Calu3 (cell line): Measurements from ENCODE around the gene RUVBL1. TPM values are rescaled to one million over a fixed set of nuclear protein-coding genes. Genes with fewer than 3 reads are reported as not detected.

ENCODE experiments used
- BruUV-seq: library from RNA; stranded (reverse); fragments of 400-500 nt; replicated peaks from 2 replicates; lab custom pipeline; 2021; lab: Mats Ljungman, UMichigan
- CTCF ChIA-PET: fragments of 300-600 bp; sonication (Branson Sonifier 250); formaldehyde crosslinking; loops from one replicate; lab custom pipeline; 2022; ENCODE audit warnings: antibody characterized with exemption; lab: Charles Lee
- DNase-seq: peaks from one replicate; pipeline ENCODE4 v3.0.0; 2022
- H3K27ac Mint-ChIP-seq: one replicate; pipeline ENCODE4 v1.8.0; 2022; ENCODE audit warnings: mixed read lengths; ENCODE audit not compliant: unreplicated experiment
- H3K27me3 Mint-ChIP-seq: one replicate; pipeline ENCODE4 v1.8.0; 2022; ENCODE audit warnings: mixed read lengths; ENCODE audit not compliant: unreplicated experiment
- H3K36me3 Mint-ChIP-seq: one replicate; pipeline ENCODE4 v1.8.0; 2022; ENCODE audit warnings: mild to moderate bottlenecking, moderate library complexity, mixed read lengths; ENCODE audit not compliant: insufficient read depth, unreplicated experiment
- H3K4me1 Mint-ChIP-seq: one replicate; pipeline ENCODE4 v1.8.0; 2022; ENCODE audit warnings: mild to moderate bottlenecking, low read depth, mixed read lengths; ENCODE audit not compliant: unreplicated experiment
- H3K4me3 Mint-ChIP-seq: one replicate; pipeline ENCODE4 v1.8.0; 2022; ENCODE audit warnings: mild to moderate bottlenecking, low read depth, moderate library complexity, mixed read lengths; ENCODE audit not compliant: unreplicated experiment
- H3K9me3 Mint-ChIP-seq: one replicate; pipeline ENCODE4 v1.8.0; 2022; ENCODE audit warnings: low read depth, mixed read lengths; ENCODE audit not compliant: unreplicated experiment
- intact Hi-C: fragments of 100-400 bp; cut with micrococcal nuclease; formaldehyde crosslinking; loops from one replicate; pipeline ENCODE4 v1.10.0; 2022; ENCODE audit not compliant: unreplicated experiment
- total RNA-seq: library from RNA; stranded (reverse); gene quantifications from 2 replicates; pipeline ENCODE4 v1.2.3, GENCODE V29; 2022
- TF ChIP-seq, protein P1 (sequence below): fragments of 200-600 bp; IDR thresholded peaks from one replicate; pipeline ENCODE4 v1.8.0; 2022; ENCODE audit warnings: antibody characterized with exemption; ENCODE audit not compliant: unreplicated experiment

The RUVBL1 gene
- total RNA-seq, 1 experiment from 2014 or later = 167 TPM

GRCh38 chr3:128036119-128036518, 87.5 kb downstream of the RUVBL1 start:
- H3K27me3 Mint-ChIP-seq = peaks cover 50% of the 10 kb centered on the region
- peaks cover 6% of the 10 kb centered on the region for H3K4me1 Mint-ChIP-seq
- intact Hi-C loops = no loop called here
- TF ChIP-seq, protein P1, sequence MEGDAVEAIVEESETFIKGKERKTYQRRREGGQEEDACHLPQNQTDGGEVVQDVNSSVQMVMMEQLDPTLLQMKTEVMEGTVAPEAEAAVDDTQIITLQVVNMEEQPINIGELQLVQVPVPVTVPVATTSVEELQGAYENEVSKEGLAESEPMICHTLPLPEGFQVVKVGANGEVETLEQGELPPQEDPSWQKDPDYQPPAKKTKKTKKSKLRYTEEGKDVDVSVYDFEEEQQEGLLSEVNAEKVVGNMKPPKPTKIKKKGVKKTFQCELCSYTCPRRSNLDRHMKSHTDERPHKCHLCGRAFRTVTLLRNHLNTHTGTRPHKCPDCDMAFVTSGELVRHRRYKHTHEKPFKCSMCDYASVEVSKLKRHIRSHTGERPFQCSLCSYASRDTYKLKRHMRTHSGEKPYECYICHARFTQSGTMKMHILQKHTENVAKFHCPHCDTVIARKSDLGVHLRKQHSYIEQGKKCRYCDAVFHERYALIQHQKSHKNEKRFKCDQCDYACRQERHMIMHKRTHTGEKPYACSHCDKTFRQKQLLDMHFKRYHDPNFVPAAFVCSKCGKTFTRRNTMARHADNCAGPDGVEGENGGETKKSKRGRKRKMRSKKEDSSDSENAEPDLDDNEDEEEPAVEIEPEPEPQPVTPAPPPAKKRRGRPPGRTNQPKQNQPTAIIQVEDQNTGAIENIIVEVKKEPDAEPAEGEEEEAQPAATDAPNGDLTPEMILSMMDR = no peak
- no peaks in the 10 kb centered on the region for H3K36me3 Mint-ChIP-seq
- H3K9me3 Mint-ChIP-seq = no peaks in the 10 kb centered on the region
- H3K27ac Mint-ChIP-seq = no peak overlapping the region
- no peak for DNase-seq
- no peak overlapping the region for H3K4me3 Mint-ChIP-seq
- no TSS peak for BruUV-seq
- CTCF ChIA-PET = interaction anchor here (1.2 kb wide), 1 partner anchor 12 kb away, joined by 3 read pairs; no protein-coding TSS in a partner anchor

DNA sequence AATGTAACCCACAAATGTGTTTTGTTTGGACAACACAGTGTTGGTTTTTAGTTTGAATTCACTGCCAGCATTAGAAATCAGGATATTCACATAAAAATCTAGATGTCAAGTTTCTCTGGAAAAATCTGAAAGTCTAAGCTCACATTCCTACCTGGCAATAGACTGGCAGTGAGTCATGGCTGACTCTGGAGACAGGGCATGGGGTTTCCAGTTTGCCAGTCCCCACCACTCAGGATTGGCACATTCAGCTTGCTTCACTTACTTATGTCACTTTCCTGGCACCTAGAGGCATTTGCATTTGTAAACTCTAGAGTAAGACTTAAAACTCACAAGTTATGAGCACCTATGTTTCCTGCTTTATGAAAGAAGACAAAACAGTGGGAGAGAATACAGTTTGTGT, 90.5 kb downstream of the RUVBL1 start:
- no peaks in the 10 kb centered on the region for H3K9me3 Mint-ChIP-seq
- H3K27ac Mint-ChIP-seq = no peak overlapping the region
- no peak for DNase-seq
- peaks cover 6% of the 10 kb centered on the region for H3K4me1 Mint-ChIP-seq
- H3K36me3 Mint-ChIP-seq = no peaks in the 10 kb centered on the region
- no peak overlapping the region for H3K4me3 Mint-ChIP-seq
- peaks cover 43% of the 10 kb centered on the region for H3K27me3 Mint-ChIP-seq
- intact Hi-C loops = no loop called here
- no TSS peak for BruUV-seq
- TF ChIP-seq, protein P1 = no peak
- CTCF ChIA-PET = interaction anchor here (0.8 to 1.3 kb wide), 3 partner anchors 8 to 21 kb away, joined by 3 read pairs; no protein-coding TSS in a partner anchor

Other genes with a start within 250 kb of the RUVBL1 start
- gene KBTBD12, start 208.6 kb downstream of the RUVBL1 start, total RNA-seq = 0.07 TPM in 1 of 2 replicates, not detected in the other
- gene SEC61A1, start 71.4 kb downstream of the RUVBL1 start, total RNA-seq = 372 and 394 TPM in 2 replicates
- gene EEFSEC, start 29.7 kb upstream of the RUVBL1 start, total RNA-seq = 37.7 and 38.9 TPM in 2 replicates